ENCODE results near the gene LGALS9. TPM values are rescaled to one million over a fixed set of nuclear protein-coding genes. Genes with fewer than 3 reads are reported as not detected.
A peak's percentile ranks its signal among the peaks of the same experiment; 100 is the strongest.
"Not testable (repeated sequence)": the region's sequence is repeated elsewhere in the genome, so short reads cannot be mapped to it uniquely, and the experiment has no call there.

Gene LGALS9
- total RNA-seq, 4 donors from 2014 or later = 36.3 to 172 (median 54.3) TPM

DNA sequence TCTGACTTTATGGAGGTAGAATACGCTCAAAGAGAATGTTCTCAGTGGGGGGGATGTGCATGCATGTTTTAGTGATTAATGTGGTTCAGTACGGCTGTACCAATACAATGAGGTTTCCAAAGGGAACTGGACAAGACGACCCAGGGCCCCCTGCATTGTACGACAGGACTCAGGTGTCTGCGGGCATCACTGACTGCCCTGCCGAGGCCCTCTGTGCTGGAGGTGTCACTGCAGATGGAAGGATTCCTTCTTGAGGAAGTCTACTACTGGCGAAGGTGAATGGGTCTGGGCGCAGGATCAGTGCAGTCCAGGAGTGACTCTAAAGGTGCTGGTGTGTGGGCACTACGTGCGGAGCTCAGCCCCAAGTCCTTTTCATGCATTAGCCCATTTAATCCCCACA is 3.5 kb upstream of the LGALS9 start:
- no peak for DNase-seq (ENCODE audit: low spot score)
- no peak for ATAC-seq (ENCODE audit: low FRiP score)
- TF ChIP-seq CTCF (IDR thresholded peaks at IDR 0.05) = no peak

DNA sequence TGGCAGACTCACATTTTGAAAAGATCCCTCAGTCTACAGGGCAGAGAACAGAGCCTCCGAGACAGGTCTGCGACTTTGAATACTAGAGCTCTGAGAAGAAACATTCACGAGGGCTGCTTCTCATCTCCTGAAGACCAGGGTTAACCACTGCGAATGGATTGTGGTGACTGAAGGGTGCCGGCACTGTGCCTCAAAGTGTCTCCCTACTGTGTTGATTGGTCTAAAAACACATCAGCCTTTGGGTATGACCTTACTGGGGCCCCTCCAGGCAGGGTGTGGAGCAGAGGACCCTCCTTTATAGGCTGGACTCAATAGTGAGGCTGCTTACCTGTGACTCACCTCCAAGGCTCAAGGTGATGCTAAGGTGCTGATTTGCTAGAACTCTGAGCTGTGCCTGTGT is 2.6 kb upstream of the LGALS9 start:
- no peak for TF ChIP-seq CTCF (IDR thresholded peaks at IDR 0.05)
- ATAC-seq (ENCODE audit: low FRiP score) (no peak), DNase-seq (ENCODE audit: low spot score) (no peak)

DNA sequence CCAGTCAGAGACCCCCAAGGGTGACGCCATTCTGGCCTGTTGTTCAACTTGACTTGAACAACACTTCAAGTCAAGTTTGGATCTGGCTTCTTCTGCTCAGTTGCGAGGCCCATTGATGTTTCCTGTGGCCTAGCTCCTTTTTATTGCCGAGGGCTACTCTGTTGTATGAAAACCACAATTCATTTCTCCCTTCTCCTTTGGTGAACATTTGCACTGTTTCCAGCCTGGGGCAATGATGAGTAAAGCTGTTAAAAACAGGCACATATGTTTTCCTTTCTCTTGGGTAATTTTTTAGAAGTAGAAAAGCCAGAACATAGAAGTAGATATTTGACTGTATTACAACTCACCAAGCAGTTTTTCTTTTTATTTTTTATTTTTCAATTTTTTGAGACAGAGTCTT is 1.7 kb upstream of the LGALS9 start:
- ATAC-seq (ENCODE audit: low FRiP score); DNase-seq (ENCODE audit: low spot score): not testable (repeated sequence)

- no peak for ATAC-seq (ENCODE audit: low FRiP score)
Measured at GRCh38 chr17:27631411-27631760, 398 bp downstream of the LGALS9 start.

GRCh38 chr17:27631897-27632725 is 1.1 kb downstream of the LGALS9 start:
- ATAC-seq (ENCODE audit: low FRiP score) = no peak
- TF ChIP-seq CTCF (IDR thresholded peaks at IDR 0.05) = no peak
- DNase-seq (ENCODE audit: low spot score) = no peak

More at GRCh38 chr17:27631411-27631760, 398 bp downstream of the LGALS9 start:
- DNase-seq (ENCODE audit: low spot score) = no peak
- no peak for TF ChIP-seq CTCF (IDR thresholded peaks at IDR 0.05)

DNA sequence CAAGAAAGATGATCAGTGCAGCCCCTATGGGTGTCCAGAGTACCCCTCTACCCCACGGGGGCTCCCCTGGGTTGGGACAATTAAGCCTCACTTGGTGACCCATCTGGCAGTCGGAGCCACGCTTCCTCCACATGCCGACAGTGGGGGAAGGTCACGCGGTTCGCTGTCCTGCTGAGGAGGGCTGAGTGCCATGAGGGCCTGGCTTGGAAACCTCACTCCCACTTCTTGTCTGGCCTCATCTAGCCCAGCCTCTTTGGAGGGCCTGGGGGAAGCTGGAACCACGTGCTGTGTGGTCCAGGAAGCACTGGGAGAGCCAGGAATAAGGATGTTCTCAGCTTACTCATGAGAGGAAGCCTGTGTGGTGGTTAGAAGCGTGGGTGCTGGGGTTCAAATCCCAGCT is 1.8 kb downstream of the LGALS9 start:
- peak; percentile 63 for ATAC-seq (ENCODE audit: low FRiP score)
- not testable (repeated sequence) for DNase-seq (ENCODE audit: low spot score)

- no peak for TF ChIP-seq CTCF (IDR thresholded peaks at IDR 0.05)
Measured at GRCh38 chr17:27633312-27634025, 2.5 kb downstream of the LGALS9 start.

GRCh38 chr17:27634026-27634335 is 3.0 kb downstream of the LGALS9 start:
- no peak for DNase-seq (ENCODE audit: low spot score)
- no peak for ATAC-seq (ENCODE audit: low FRiP score)
- TF ChIP-seq CTCF (IDR thresholded peaks at IDR 0.05) = no peak

More at GRCh38 chr17:27633312-27634025, 2.5 kb downstream of the LGALS9 start:
- ATAC-seq (ENCODE audit: low FRiP score) = no peak
- DNase-seq (ENCODE audit: low spot score) = no peak
